Heart right ventricle (tissue), 16 donors: ENCODE data around the gene KPNA5. TPM values are rescaled to one million over a fixed set of nuclear protein-coding genes. Genes with fewer than 3 reads are reported as not detected.
A peak's percentile ranks its signal among the peaks of the same experiment; 100 is the strongest.

Experiments
- ATAC-seq, 8 donors: fragments of 200-7000 bp; cut with Tn5 transposase; one replicate each; pipeline ENCODE4 v1.9.1; 2020; ENCODE audit warnings: mild to moderate bottlenecking in 8 of 8, moderate library complexity in 8 of 8, moderate number of reproducible peaks in 1 of 8
- DNase-seq, 2 donors: peaks; one replicate each; pipeline ENCODE4 v3.0.0-alpha.2; 2020
- H3K27ac ChIP-seq, 10 donors: fragments of 200-600 bp; sonication (generic) in 2 of 10; one replicate each; pipeline versions ENCODE4 v1.5.0 to v1.8.0; 2020 to 2022; ENCODE audit warnings: mild to moderate bottlenecking in 3 of 10
- H3K27me3 ChIP-seq, 7 donors: fragments of 200-600 bp; one replicate each; pipeline ENCODE4 v1.8.0; 2021 to 2022; ENCODE audit warnings: mild to moderate bottlenecking in 2 of 7
- H3K36me3 ChIP-seq, 9 donors: fragments of 200-600 bp; sonication (generic) in 1 of 9; one replicate each; pipeline versions ENCODE4 v1.5.0 to v1.8.0; 2020 to 2022; ENCODE audit warnings: mild to moderate bottlenecking in 2 of 9
- H3K4me1 ChIP-seq, 9 donors: fragments of 200-600 bp; sonication (generic) in 1 of 9; one replicate each; pipeline versions ENCODE4 v1.5.0 to v1.8.0; 2020 to 2022; ENCODE audit warnings: mild to moderate bottlenecking in 4 of 9
- H3K4me3 ChIP-seq, 10 donors: fragments of 200-600 bp; sonication (generic) in 2 of 10; one replicate each; pipeline versions ENCODE4 v1.5.0 to v1.8.0; 2020 to 2022; ENCODE audit warnings: mild to moderate bottlenecking in 7 of 10, moderate library complexity in 2 of 10
- H3K9me3 ChIP-seq, 11 donors: fragments of 200-600 bp in 10 of 11; sonication (generic) in 2 of 11; one replicate each; pipeline versions ENCODE4 v1.5.0 to v1.8.0; 2013 to 2022; ENCODE audit warnings: mild to moderate bottlenecking in 2 of 11, control low read depth in 1 of 11, moderate library complexity in 1 of 11
- CTCF ChIP-seq, 9 donors: fragments of 200-600 bp; sonication (generic) in 2 of 9; IDR thresholded peaks; one replicate each; pipeline versions ENCODE4 v1.5.0 to v1.8.0; 2021 to 2022; ENCODE audit warnings: antibody characterized with exemption in 9 of 9, mild to moderate bottlenecking in 5 of 9, moderate library complexity in 1 of 9
- WGBS, 2 donors: extraction: QIAGEN DNeasy Blood & Tissue Kit; methylation state at CpG; one replicate each; pipeline ENCODE4 v1.1.7; 2013; ENCODE audit warnings: inconsistent platforms in 1 of 2; 5-methylcytosine and 5-hydroxymethylcytosine counted together
- intact Hi-C, 10 donors: fragments of 100-400 bp; cut with DNase I; formaldehyde crosslinking; loops; one replicate each; pipeline versions ENCODE4 v1.11.1 to v1.14.2; 2022
- long read RNA-seq, 3 donors: library from polyadenylated mRNA; unstranded; transcript quantifications; one replicate each; pipeline ENCODE4 v2.0.0, GENCODE V29; 2020 to 2021
- polyA plus RNA-seq, 2 donors: library from polyadenylated mRNA; stranded (reverse); fragments of 200-250 nt; gene quantifications; one replicate each; pipeline ENCODE4 v1.2.3, GENCODE V29; 2013
- total RNA-seq, 10 donors: library from RNA; stranded (reverse); fragmentation: NEBNext Ultra II Directional in 3 of 10; extraction: Animal tissue kit (Norgen Biotek cat#: 25700) in 3 of 10; gene quantifications; one replicate each; pipeline versions ENCODE4 v1.2.1 to v1.2.4, GENCODE V29; 2021 to 2023
- donor health status: Arrhythmogenic right ventricular cardiomyopathy.
- donor health status: ischemic (EF 13 %, LVEDD 7.1; RV severe dilation, severe dysfunction).
- donor health status: healthy with polysubstance abuse.
- donor health status: DM: no; HTN: yes; CAD: no.
- donor health status: DM: no; HTN: no; CAD: no.
- donor health status: ischemic (EF 25% LVEDD 6.9; RV normal size, moderate dysfunction).
- donor health status: ischemic (EF 25% LVEDD 5.7; RV mildly dilated, moderate dysfunction).
- donor health status: healthy.
- donor health status: DM: yes; HTN: yes; CAD: no.
- donor health status: Ischemic cardiomyopathy.
- donor health status: ischemic (EF 35%, LVEDD 5.7; RV mildly dilated, moderate dysfunction).
- donor health status: nonischemic (EF 11% LVEDD 7.7; RV severe dilation, severe dysfunction).
- donor health status: DM: yes; HTN: yes; CAD: no.
- donor health status: PGD.
- donor health status: ischemic (EF 29% LVEDD 5.4; RV normal size, mild dysfunction).
- donor health status: nonischemic (EF 23%, LVEDD 6.1; RV moderate dilation, normal function).

Gene KPNA5
- total RNA-seq (10 to 100 TPM in 1 of 10 donors, 1 to 10 TPM in 9; 6.8 to 11.7 (median 8.3) TPM), polyA plus RNA-seq (1 to 10 TPM; 1.0 to 2.7 TPM)
- long read RNA-seq, donor 1, full-length matches to known transcripts = 7 of 8 reads
- long read RNA-seq, donor 1, partial matches to known transcripts = 1 of 8 reads
- long read RNA-seq, donor 1, other reads (novel, unspliced or antisense) = 0 of 8 reads
- long read RNA-seq, donor 2, full-length matches to known transcripts = 9 of 11 reads
- long read RNA-seq, donor 2, partial matches to known transcripts = 1 of 11 reads
- long read RNA-seq, donor 2, other reads (novel, unspliced or antisense) = 1 of 11 reads
- long read RNA-seq, donor 3, full-length matches to known transcripts = 11 of 16 reads
- long read RNA-seq, donor 3, partial matches to known transcripts = 2 of 16 reads
- long read RNA-seq, donor 3, other reads (novel, unspliced or antisense) = 3 of 16 reads

- ATAC-seq (peak; percentile 98 to 99 (median 98)), DNase-seq (peak; percentile 90)
- Histone ChIP-seq H3K9me3 (peaks cover 0 to 7% (median 0%) of the 10 kb centered on the region in 11 donors), H3K4me3 (peak within 1 kb of the TSS; percentile 44 to 98 (median 72)), H3K36me3 (peaks cover 0 to 12% (median 0%) of the 10 kb centered on the region in 9 donors), H3K27ac (peak within 1 kb of the TSS; percentile 63 to 97 (median 88)), H3K27me3 (no peaks in the 10 kb centered on the region), H3K4me1 (peaks cover 0 to 27% (median 17%) of the 10 kb centered on the region in 9 donors)
- intact Hi-C loops = no loop called here
- no peak for TF ChIP-seq CTCF (IDR thresholded peaks at IDR 0.05)
- 0% methylated on average over 67 to 69 of the region's 69 CpGs for WGBS, 2 donors
Observed at GRCh38 chr6:116680880-116681672, at the start of gene KPNA5. Gene KPNA5 (plus strand): TSS chr6:116681211. CDS start chr6:116681335, 124 bp downstream.

GRCh38 chr6:116631379-116631990 lies 49.5 kb upstream of the KPNA5 start:
- Histone ChIP-seq H3K9me3 (no peaks in the 10 kb centered on the region), H3K27me3 (no peaks in the 10 kb centered on the region), H3K4me3 (no peak overlapping the region), H3K36me3 (peaks cover 0 to 41% (median 6%) of the 10 kb centered on the region in 9 donors), H3K27ac (no peak overlapping the region), H3K4me1 (peaks cover 0 to 10% (median 0%) of the 10 kb centered on the region in 9 donors)
- TF ChIP-seq CTCF (IDR thresholded peaks at IDR 0.05) = no peak
- intact Hi-C loops = no loop called here
- ATAC-seq (peak in 1 of 8 donors; percentile 20), DNase-seq (no peak)
- 48 to 59% methylated on average over 5 of the region's 5 CpGs for WGBS, 2 donors

- intact Hi-C loops = no loop called here
- Histone ChIP-seq H3K36me3 (peaks cover 0 to 48% (median 6%) of the 10 kb centered on the region in 9 donors), H3K27ac (no peak overlapping the region), H3K9me3 (no peaks in the 10 kb centered on the region), H3K4me1 (peaks cover 0 to 10% (median 0%) of the 10 kb centered on the region in 9 donors), H3K27me3 (no peaks in the 10 kb centered on the region), H3K4me3 (no peak overlapping the region)
- WGBS, 2 donors = 91 to 92% methylated on average over 2 of the region's 2 CpGs
- TF ChIP-seq CTCF (IDR thresholded peaks at IDR 0.05) = no peak
- DNase-seq (no peak), ATAC-seq (no peak)
Observed at GRCh38 chr6:116633685-116634084, 47.3 kb upstream of the KPNA5 start.

- DNase-seq (no peak), ATAC-seq (no peak)
- peaks cover 0 to 84% (median 0%) of the 10 kb centered on the region in 9 donors for H3K36me3 ChIP-seq
- intact Hi-C loops = no loop called here
- H3K9me3 ChIP-seq = peaks cover 0 to 5% (median 0%) of the 10 kb centered on the region in 11 donors
- H3K27ac ChIP-seq = peak overlapping the region in 3 of 10 donors; percentile 7 to 14 (median 9)
- H3K4me1 ChIP-seq = peaks cover 0 to 7% (median 0%) of the 10 kb centered on the region in 9 donors
- 34 to 49% methylated on average over 5 of the region's 5 CpGs for WGBS, 2 donors
- TF ChIP-seq CTCF (IDR thresholded peaks at IDR 0.05) = no peak
- no peak overlapping the region for H3K4me3 ChIP-seq
- H3K27me3 ChIP-seq = no peaks in the 10 kb centered on the region
Observed at GRCh38 chr6:116648156-116648555, 32.9 kb upstream of the KPNA5 start.
